SH-SY5Y (cell line): ENCODE data around the gene SF1.

Experiments used
- GATA2 ChIP-seq: IDR thresholded peaks from 2 replicates; pipeline ENCODE4 v1.6.1; 2011; ENCODE audit warnings: mild to moderate bottlenecking, low read depth, low read length
- GATA3 ChIP-seq: IDR thresholded peaks from 2 replicates; pipeline ENCODE4 v1.6.1; 2011; ENCODE audit warnings: low read depth, mild to moderate bottlenecking, low read length, moderate library complexity

GRCh38 chr11:64744544-64745188, 33.7 kb downstream of the SF1 start:
- TF ChIP-seq GATA2 (no peak), GATA3 (no peak)
